ENCODE results near the gene RBM47. TPM values are rescaled to one million over a fixed set of nuclear protein-coding genes. Genes with fewer than 3 reads are reported as not detected.

The RBM47 gene
- total and polyA plus RNA-seq, 2 of the 4 experiments (the other 2 are of a cell fraction) = 0.44 to 1.1 TPM

DNA sequence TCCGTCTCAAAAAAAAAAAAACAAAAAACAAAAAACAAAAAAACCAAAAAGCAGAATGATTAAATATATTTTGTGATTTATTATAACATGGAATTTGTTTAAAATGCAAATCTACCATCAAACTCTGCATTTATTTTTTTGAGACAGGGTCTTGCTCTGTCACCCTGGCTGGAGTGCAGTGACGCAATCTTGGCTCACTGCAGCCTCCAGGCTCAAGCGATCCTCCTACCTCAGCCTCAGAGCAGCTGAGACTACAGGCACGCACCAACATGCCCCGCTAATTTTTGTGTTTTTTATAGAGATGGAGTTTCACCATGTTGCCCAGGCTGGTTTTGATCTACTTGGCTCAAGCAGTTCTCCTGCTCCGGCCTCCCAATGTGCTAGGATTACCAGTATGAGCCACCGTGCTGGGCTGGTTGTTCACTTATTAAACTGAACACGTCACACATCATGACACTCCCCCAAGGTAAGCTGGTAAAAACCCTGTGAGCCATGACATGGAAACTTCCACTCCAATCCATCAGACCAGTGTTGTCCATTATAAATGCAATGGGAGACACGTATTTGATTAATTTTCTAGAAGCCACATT, 45.7 kb downstream of the RBM47 start:
- no peak overlapping the region for H2AK9ac ChIP-seq (replicated peaks; ENCODE audit: low read depth, low read length, poor library complexity)
- H3K9me1 ChIP-seq (ENCODE audit: insufficient read depth, low read length) = peaks cover 17% of the 10 kb centered on the region
- CTCF ChIA-PET = no interaction called here
- H4K8ac ChIP-seq (ENCODE audit: low read depth in 2 of 2, low read length in 2 of 2) = no peak overlapping the region
- no peak overlapping the region for H2BK20ac ChIP-seq (ENCODE audit: low read depth, low read length)
- H3K4me3 ChIP-seq (ENCODE audit: insufficient read depth, low read depth, low read length) = no peak overlapping the region
- DNase-seq = no peak
- BruUV-seq (replicated peaks) = no TSS peak
- no peak overlapping the region for H3K23ac ChIP-seq (ENCODE audit: low read depth, low read length)
- in situ Hi-C loops (cut with MboI; ENCODE audit: low sequenced_read_pairs) (no loop called here), intact Hi-C loops (cut with micrococcal nuclease) (no loop called here), dilution Hi-C loops (cut with HindIII; ENCODE audit: low sequenced_read_pairs, unreplicated experiment) (no loop called here)
- H3K9ac ChIP-seq (ENCODE audit: low read depth, low read length) = no peak overlapping the region
- no peak overlapping the region for H2BK120ac ChIP-seq (ENCODE audit: low read depth, low read length)
- no peaks in the 10 kb centered on the region for H3K9me3 ChIP-seq (ENCODE audit: control insufficient read depth, insufficient read depth, low read length)
- peaks cover 12% of the 10 kb centered on the region for H3K4me1 ChIP-seq (ENCODE audit: control insufficient read depth, insufficient read depth, low read length)
- no peak for ATAC-seq (ENCODE audit: low read depth)
- H3K27me3 ChIP-seq (ENCODE audit: control insufficient read depth, insufficient read depth, low read length) = no peaks in the 10 kb centered on the region
- no peaks in the 10 kb centered on the region for H3K79me1 ChIP-seq (ENCODE audit: low read depth in 1 of 2, low read length in 2 of 2)
- H3K56ac ChIP-seq (ENCODE audit: extremely low read depth, insufficient read depth, low read length) = no peak overlapping the region
- no peak overlapping the region for H2BK15ac ChIP-seq (ENCODE audit: low read depth, low read length)
- H4K91ac ChIP-seq (ENCODE audit: insufficient read depth, low read depth, low read length) = no peak overlapping the region
- POLR2A ChIA-PET (ENCODE audit: unreplicated experiment) = no interaction called here
- no peak overlapping the region for H3K18ac ChIP-seq (ENCODE audit: low read depth, low read length)
- H2BK5ac ChIP-seq (ENCODE audit: low read depth, low read length, poor library complexity, severe bottlenecking) = no peak overlapping the region
- 100% methylated on average over 1 of the region's 9 CpGs; no CpG with 5 or more reads in 1 of the 2 experiments for WGBS, 2 experiments (ENCODE audit: extremely low coverage in 2 of 2, insufficient read length in 1 of 2)
- H3K27ac ChIP-seq (ENCODE audit: insufficient read depth, low read length) = no peak overlapping the region
- no peak overlapping the region for H3K14ac ChIP-seq (replicated peaks; ENCODE audit: low read depth, low read length)
- H3K4me2 ChIP-seq (ENCODE audit: low read depth, low read length) = no peak overlapping the region
- H2AK5ac ChIP-seq (ENCODE audit: low read depth, low read length) = no peak overlapping the region
- no peaks in the 10 kb centered on the region for H3K36me3 ChIP-seq (ENCODE audit: control insufficient read depth, insufficient read depth, low read length)
- H2AFZ ChIP-seq (replicated peaks; ENCODE audit: low read length, poor library complexity) = no peak overlapping the region
- no peaks in the 10 kb centered on the region for H4K20me1 ChIP-seq (ENCODE audit: insufficient read depth, low read length)
- no peak overlapping the region for H3K4ac ChIP-seq (ENCODE audit: low read depth, low read length)
- TF ChIP-seq FOS (IDR thresholded peaks at IDR 0.05; ENCODE audit: low read depth, low read length) = no peak
- no peak for TF ChIP-seq RAD21 (IDR thresholded peaks at IDR 0.05; ENCODE audit: low read length)
- TF ChIP-seq CEBPB (IDR thresholded peaks at IDR 0.05; ENCODE audit: low read depth, low read length) = no peak
- TF ChIP-seq MAZ (IDR thresholded peaks at IDR 0.05; ENCODE audit: borderline replicate concordance, low read depth, low read length) = no peak
- TF ChIP-seq MAFK (IDR thresholded peaks at IDR 0.05; ENCODE audit: low read depth, low read length) = no peak
- no peak for TF ChIP-seq CHD1 (IDR thresholded peaks at IDR 0.05; ENCODE audit: low read depth, low read length)
- TF ChIP-seq NFE2L2 (IDR thresholded peaks at IDR 0.05; ENCODE audit: low read depth, low read length) = no peak
- no peak for TF ChIP-seq RCOR1 (IDR thresholded peaks at IDR 0.05; ENCODE audit: insufficient replicate concordance, low read length)
- H4K5ac ChIP-seq (ENCODE audit: low read depth, low read length) = no peak overlapping the region
